K562 (cell line): ENCODE data around the gene PRRC2A. TPM values are rescaled to one million over a fixed set of nuclear protein-coding genes. Genes with fewer than 3 reads are reported as not detected.
A peak's percentile ranks its signal among the peaks of the same experiment; 100 is the strongest.

Experiments
- ARID1B ChIP-seq: fragments of 450-650 bp; IDR thresholded peaks from 2 replicates; pipeline ENCODE4 v1.6.1; 2016; ENCODE audit warnings: antibody characterized with exemption, mild to moderate bottlenecking, inconsistent platforms
- ARID3B ChIP-seq: fragments of 250-450 bp; sonication (Bioruptor Pico); IDR thresholded peaks from 2 replicates; pipeline ENCODE4 v1.4.0; 2020; ENCODE audit warnings: borderline replicate concordance
- DLX4 ChIP-seq: fragments of 250-450 bp; sonication (Bioruptor Pico); IDR thresholded peaks from 2 replicates; pipeline ENCODE4 v1.6.1; 2021; ENCODE audit warnings: mild to moderate bottlenecking
- EHMT2 ChIP-seq: fragments of 450-650 bp; IDR thresholded peaks from 2 replicates; pipeline ENCODE4 v1.6.1; 2018; ENCODE audit warnings: antibody characterized with exemption
- ETV1 ChIP-seq: fragments of 450-650 bp; conservative IDR thresholded peaks from 2 replicates; pipeline ENCODE4 v1.6.1; 2016; ENCODE audit warnings: missing genetic modification characterization, control low read depth, low read depth, missing compliant biosample characterization
- HDAC6 ChIP-seq: IDR thresholded peaks from 2 replicates; pipeline ENCODE4 v1.6.1; 2012; ENCODE audit warnings: low read depth, mild to moderate bottlenecking, control low read depth, inconsistent platforms, low read length, moderate library complexity
- HLTF ChIP-seq: fragments of 450-650 bp; IDR thresholded peaks from 2 replicates; pipeline ENCODE4 v1.6.1; 2016
- MYBL2 ChIP-seq, 2 experiments: fragments of 450-650 bp in 1 of 2; sonication (generic) in 1 of 2; formaldehyde crosslinking in 1 of 2; IDR thresholded peaks; 2 replicates each; pipeline versions ENCODE4 v1.6.1 to v1.8.1; 2017 to 2022; ENCODE audit warnings: borderline replicate concordance in 1 of 2, inconsistent platforms in 1 of 2, low read depth in 1 of 2, mild to moderate bottlenecking in 1 of 2, missing genetic modification reagents in 1 of 2, moderate library complexity in 1 of 2
- NEUROD1 ChIP-seq: fragments of 150-350 bp; IDR thresholded peaks from 2 replicates; pipeline ENCODE4 v1.6.1; 2014; ENCODE audit warnings: borderline replicate concordance, low read length, low read depth; ENCODE audit not compliant: partially characterized antibody
- NR0B1 ChIP-seq: fragments of 450-650 bp; IDR thresholded peaks from one replicate; pipeline ENCODE4 v1.6.1; 2018; ENCODE audit warnings: mild to moderate bottlenecking, moderate library complexity; ENCODE audit not compliant: partially characterized antibody
- NR2F6 ChIP-seq: fragments of 450-650 bp; formaldehyde crosslinking; IDR thresholded peaks from 2 replicates; pipeline ENCODE4 v1.4.0; 2020; ENCODE audit warnings: mild to moderate bottlenecking
- POLR2H ChIP-seq: IDR thresholded peaks from 2 replicates; pipeline ENCODE4 v1.6.1; 2016; ENCODE audit warnings: missing genetic modification characterization, low read depth, mild to moderate bottlenecking, control low read depth, missing compliant biosample characterization, moderate library complexity
- PYGO2 ChIP-seq: fragments of 450-650 bp; IDR thresholded peaks from 2 replicates; pipeline ENCODE4 v1.6.1; 2016; ENCODE audit warnings: mild to moderate bottlenecking, missing genetic modification characterization, moderate library complexity, missing compliant biosample characterization
- SMARCA4 ChIP-seq: fragments of 450-650 bp; IDR thresholded peaks from 2 replicates; pipeline ENCODE4 v1.6.1; 2016
- SP1 ChIP-seq: sonication (generic); formaldehyde crosslinking; IDR thresholded peaks from 2 replicates; pipeline ENCODE4 v1.8.1; 2022; ENCODE audit warnings: mild to moderate bottlenecking, missing genetic modification reagents
- TCF7 ChIP-seq: sonication (generic); IDR thresholded peaks from 2 replicates; pipeline ENCODE4 v1.6.1; 2016; ENCODE audit warnings: antibody characterized with exemption, borderline replicate concordance
- TFAP4 ChIP-seq: sonication (generic); formaldehyde crosslinking; IDR thresholded peaks from 2 replicates; pipeline ENCODE4 v1.8.0; 2022; ENCODE audit warnings: missing genetic modification reagents, mild to moderate bottlenecking, moderate library complexity, borderline replicate concordance
- TGIF2 ChIP-seq: sonication (generic); formaldehyde crosslinking; IDR thresholded peaks from 2 replicates; pipeline ENCODE4 v1.8.1; 2022; ENCODE audit warnings: mild to moderate bottlenecking, missing genetic modification reagents, moderate library complexity
- ZBTB7A ChIP-seq: IDR thresholded peaks from 2 replicates; pipeline ENCODE4 v1.6.1; 2011; ENCODE audit warnings: low read depth, mild to moderate bottlenecking, low read length, moderate library complexity, borderline replicate concordance; ENCODE audit not compliant: control insufficient read depth
- ZHX1 ChIP-seq: fragments of 150-350 bp; conservative IDR thresholded peaks from 2 replicates; pipeline ENCODE4 v1.6.1; 2014; ENCODE audit warnings: low read length
- ZNF354B ChIP-seq: fragments of 250-450 bp; sonication (Bioruptor Pico); IDR thresholded peaks from 2 replicates; pipeline ENCODE4 v1.4.0; 2020
- ZNF445 ChIP-seq: fragments of 250-450 bp; sonication (Bioruptor Pico); IDR thresholded peaks from 2 replicates; pipeline ENCODE4 v1.4.0; 2020; ENCODE audit warnings: low read depth, mild to moderate bottlenecking, moderate library complexity
- ZNF764 ChIP-seq: fragments of 250-450 bp; sonication (Bioruptor Pico); IDR thresholded peaks from 2 replicates; pipeline ENCODE4 v1.4.0; 2020; ENCODE audit warnings: low read depth, mild to moderate bottlenecking, moderate library complexity
- polyA plus RNA-seq, 8 experiments: library from polyadenylated mRNA; depleted of rRNA in 4 of 8; stranded (reverse) in 5 of 8; unstranded in 3 of 8; fragments of >200 nt; fragmentation: Nextera tagmentation in 2 of 8; fragmentation: Illumina TruSeq in 1 of 8; extraction: Ambion mirVana in 2 of 8; extraction: Trizol in 1 of 8; gene quantifications; 2 replicates each; pipeline versions ENCODE4 v1.2.1 to v1.2.3, GENCODE V29; 2011 to 2014; ENCODE audit warnings: inconsistent platforms in 1 of 8, missing spikeins in 1 of 8
- total RNA-seq, 7 experiments: library from RNA; depleted of rRNA in 6 of 7; stranded (reverse); fragments of >200 nt in 6 of 7; fragmentation: Illumina TruSeq in 2 of 7; extraction: Trizol in 2 of 7; gene quantifications; 2 replicates each; pipeline versions ENCODE4 v1.2.1 to v1.2.3, GENCODE V29; 2011 to 2021; ENCODE audit warnings: low replicate concordance in 1 of 7

The PRRC2A gene
- total and polyA plus RNA-seq, 9 of the 15 experiments (the other 6 are each of a cell fraction or from before 2014, with no cell fraction given), result 1.0 to 332 (median 63.0) TPM

GRCh38 chr6:31686483-31686882, 66.0 kb downstream of the PRRC2A start (continued):
- peak; percentile 91 for TF ChIP-seq ARID1B
- TF ChIP-seq PYGO2 (tag), result no peak
- TF ChIP-seq ZNF354B (CRISPR knock-in tag), result no peak
- TF ChIP-seq TFAP4 (CRISPR knock-in tag), result 0 out of 2 replicates have a peak, but pooled peaks have one; percentile 6
- TF ChIP-seq TCF7, result no peak
- no peak for TF ChIP-seq DLX4 (CRISPR knock-in tag)
- TF ChIP-seq POLR2H, result no peak
- TF ChIP-seq SMARCA4, result peak; percentile 66
- TF ChIP-seq HDAC6, result no peak
- no peak for TF ChIP-seq ZNF764 (CRISPR knock-in tag)
- TF ChIP-seq SP1 (CRISPR knock-in tag), result no peak
- TF ChIP-seq NEUROD1, result peak; percentile 56
- no peak for TF ChIP-seq ZNF445 (CRISPR knock-in tag)
- no peak for TF ChIP-seq TGIF2 (CRISPR knock-in tag)
- TF ChIP-seq NR0B1, result no peak
- 0 out of 2 replicates have a peak, but pooled peaks have one; percentile 15 for TF ChIP-seq ARID3B
- 0 out of 2 replicates have a peak, but pooled peaks have one; percentile 46 for TF ChIP-seq EHMT2
- no peak for TF ChIP-seq NR2F6 (CRISPR knock-in tag)
- TF ChIP-seq ETV1 (tag), result no peak
- TF ChIP-seq ZBTB7A, result peak; percentile 68; the same call in 1 of the 2 replicates
- TF ChIP-seq ZHX1, result no peak
- TF ChIP-seq HLTF, result peak; percentile 70
- TF ChIP-seq MYBL2 (IDR thresholded peaks at IDR 0.05; ENCODE audit: low read depth), result no peak
- no peak for TF ChIP-seq MYBL2 (CRISPR knock-in tag; IDR thresholded peaks at IDR 0.05; ENCODE audit: borderline replicate concordance)
